Measurements from ENCODE around the gene DFFA. TPM values are rescaled to one million over a fixed set of nuclear protein-coding genes. Genes with fewer than 3 reads are reported as not detected.

The DFFA gene
- total and polyA plus RNA-seq, 12 donors = 13.0 to 42.1 (median 35.1) TPM

GRCh38 chr1:10415211-10415930 lies 57.0 kb downstream of the DFFA start:
- intact Hi-C loops (cut with DNase I) = no loop called here
- Histone ChIP-seq H3K9me3 (replicated peaks in 1 of 3) (no peaks in the 10 kb centered on the region), H3K27ac (peak overlapping the region in 2 of 5 donors; percentile 15 to 81), H3K36me3 (replicated peaks in 1 of 2) (peaks cover 0 to 90% of the 10 kb centered on the region in 2 donors), H3K27me3 (no peaks in the 10 kb centered on the region), H3K4me1 (replicated peaks in 1 of 2) (no peaks in the 10 kb centered on the region), H3K4me3 (no peak overlapping the region)
- DNase-seq = peak in 4 of 7 donors; percentile 34 to 43 (median 38)
- 69 to 82% (median 77%) methylated on average over 6 of the region's 6 CpGs for WGBS, 4 donors
- TF ChIP-seq CTCF (IDR thresholded peaks at IDR 0.05) (no peak), POLR2A (IDR thresholded peaks at IDR 0.05) (no peak)

- 80 to 100% (median 88%) methylated on average over 1 to 2 of the region's 2 CpGs for WGBS, 4 donors
- H3K27ac ChIP-seq = no peak overlapping the region
- TF ChIP-seq CTCF (IDR thresholded peaks at IDR 0.05) = no peak
- TF ChIP-seq POLR2A (IDR thresholded peaks at IDR 0.05) = no peak
- DNase-seq = no peak
- no peaks in the 10 kb centered on the region for H3K27me3 ChIP-seq
- no peaks in the 10 kb centered on the region for H3K9me3 ChIP-seq (replicated peaks in 1 of 3)
- H3K4me1 ChIP-seq (replicated peaks in 1 of 2) = no peaks in the 10 kb centered on the region
- intact Hi-C loops (cut with DNase I) = no loop called here
- no peak overlapping the region for H3K4me3 ChIP-seq
- H3K36me3 ChIP-seq (replicated peaks in 1 of 2) = peaks cover 0 to 95% of the 10 kb centered on the region in 2 donors
Observed at GRCh38 chr1:10407201-10407600, 65.1 kb downstream of the DFFA start.

Other genes starting within 250 kb of the DFFA start
- 100 to 1,000 TPM in 3 of 9 donors, 10 to 100 TPM in 6; 68.5 to 162 (median 86.8) TPM for gene PGD, start 73.5 kb downstream of the DFFA start, total RNA-seq
- gene PGD, start 73.5 kb downstream of the DFFA start, polyA plus RNA-seq = 100 to 1,000 TPM in 1 of 3 donors, 10 to 100 TPM in 2; 32.2 to 170 (median 41.4) TPM
- gene CENPS, start 42.1 kb downstream of the DFFA start, total RNA-seq = 10 to 100 TPM in 8 of 9 donors, 1 to 10 TPM in 1; 10.0 to 32.9 (median 16.3) TPM
- 10 to 100 TPM; 19.6 to 25.4 (median 24.5) TPM for gene CENPS, start 42.1 kb downstream of the DFFA start, polyA plus RNA-seq
- under 1 TPM in 4 of 9 donors, not detected in 5; 0.44 to 0.53 (median 0.48) TPM for gene CORT, start 22.5 kb downstream of the DFFA start, total RNA-seq
- gene CORT, start 22.5 kb downstream of the DFFA start, polyA plus RNA-seq = 1 to 10 TPM in 1 of 3 donors, under 1 TPM in 1, not detected in 1; 0.67 to 1.4 TPM
- 10 to 100 TPM in 7 of 9 donors, 1 to 10 TPM in 2; 9.7 to 23.9 (median 16.8) TPM for gene PEX14, start 2.4 kb upstream of the DFFA start, total RNA-seq
- 10 to 100 TPM; 15.7 to 19.5 (median 19.5) TPM for gene PEX14, start 2.4 kb upstream of the DFFA start, polyA plus RNA-seq